Measurements from ENCODE around the gene SPATA6L. TPM values are rescaled to one million over a fixed set of nuclear protein-coding genes. Genes with fewer than 3 reads are reported as not detected.
A peak's percentile ranks its signal among the peaks of the same experiment; 100 is the strongest.

The SPATA6L gene
- total and polyA plus RNA-seq, 2 of the 4 experiments (the other 2 are of a cell fraction) = 0.18 to 0.84 TPM

GRCh38 chr9:4594994-4595393 is 71.3 kb downstream of the SPATA6L start:
- Histone ChIP-seq H3K4me2 (ENCODE audit: low read depth, low read length) (no peak overlapping the region), H3K27ac (ENCODE audit: insufficient read depth, low read length) (no peak overlapping the region), H3K9me1 (ENCODE audit: insufficient read depth, low read length) (peaks cover 3% of the 10 kb centered on the region; the same call in 1 of the 2 replicates), H4K8ac (ENCODE audit: low read depth in 2 of 2, low read length in 2 of 2) (no peak overlapping the region), H2BK5ac (ENCODE audit: low read depth, low read length, poor library complexity, severe bottlenecking) (no peak overlapping the region), H3K14ac (replicated peaks; ENCODE audit: low read depth, low read length) (no peak overlapping the region), H4K20me1 (ENCODE audit: insufficient read depth, low read length) (no peaks in the 10 kb centered on the region), H4K5ac (ENCODE audit: low read depth, low read length) (no peak overlapping the region), H2BK120ac (ENCODE audit: low read depth, low read length) (no peak overlapping the region), H4K91ac (ENCODE audit: insufficient read depth, low read depth, low read length) (no peak overlapping the region), H2AFZ (replicated peaks; ENCODE audit: low read length, poor library complexity) (no peak overlapping the region), H3K4me3 (ENCODE audit: insufficient read depth, low read depth, low read length) (no peak overlapping the region), H3K27me3 (ENCODE audit: control insufficient read depth, insufficient read depth, low read length) (peaks cover 3% of the 10 kb centered on the region; the same call in 1 of the 2 replicates), H3K9me3 (ENCODE audit: control insufficient read depth, insufficient read depth, low read length) (no peaks in the 10 kb centered on the region), H2AK5ac (ENCODE audit: low read depth, low read length) (no peak overlapping the region), H2BK20ac (ENCODE audit: low read depth, low read length) (no peak overlapping the region), H3K4ac (ENCODE audit: low read depth, low read length) (no peak overlapping the region), H3K9ac (ENCODE audit: low read depth, low read length) (no peak overlapping the region), H3K4me1 (ENCODE audit: control insufficient read depth, insufficient read depth, low read length) (peaks cover 7% of the 10 kb centered on the region), H2AK9ac (replicated peaks; ENCODE audit: low read depth, low read length, poor library complexity) (no peak overlapping the region), H3K18ac (ENCODE audit: low read depth, low read length) (no peak overlapping the region), H3K79me1 (ENCODE audit: low read depth in 1 of 2, low read length in 2 of 2) (no peaks in the 10 kb centered on the region), H3K56ac (ENCODE audit: extremely low read depth, insufficient read depth, low read length) (no peak overlapping the region), H3K36me3 (ENCODE audit: control insufficient read depth, insufficient read depth, low read length) (no peaks in the 10 kb centered on the region), H2BK15ac (ENCODE audit: low read depth, low read length) (no peak overlapping the region), H3K23ac (ENCODE audit: low read depth, low read length) (no peak overlapping the region)
- no peak for ATAC-seq (ENCODE audit: low read depth)
- no TSS peak for BruUV-seq (replicated peaks)
- TF ChIP-seq MAFK (IDR thresholded peaks at IDR 0.05; ENCODE audit: low read depth, low read length) (0 out of 2 replicates have a peak, but pooled peaks have one; percentile 16), BHLHE40 (IDR thresholded peaks at IDR 0.05; ENCODE audit: low read depth, low read length) (no peak), NFE2L2 (IDR thresholded peaks at IDR 0.05; ENCODE audit: low read depth, low read length) (no peak)
- ChIA-PET CTCF (no interaction called here), POLR2A (ENCODE audit: unreplicated experiment) (no interaction called here)
- intact Hi-C loops (cut with micrococcal nuclease) = no loop called here
- dilution Hi-C loops (cut with HindIII; ENCODE audit: low sequenced_read_pairs, unreplicated experiment) = no loop called here
- WGBS, 2 experiments (ENCODE audit: extremely low coverage in 2 of 2, insufficient read length in 1 of 2) = 80% methylated on average over 1 of the region's 2 CpGs; no CpG with 5 or more reads in 1 of the 2 experiments
- in situ Hi-C loops (cut with MboI; ENCODE audit: low sequenced_read_pairs) = no loop called here
- no peak for DNase-seq
